Measurements from ENCODE around the gene CAMSAP1. TPM values are rescaled to one million over a fixed set of nuclear protein-coding genes. Genes with fewer than 3 reads are reported as not detected.

Gene CAMSAP1
- total RNA-seq, 1 experiment from 2014 or later = 24.8 TPM

GRCh38 chr9:135775911-135776310 lies 131.4 kb downstream of the CAMSAP1 start:
- Histone ChIP-seq H3K27me3 (ENCODE audit: control insufficient read depth, insufficient read depth, low read length) (no peaks in the 10 kb centered on the region), H3K9me3 (ENCODE audit: control insufficient read depth, insufficient read depth, low read depth, low read length) (no peaks in the 10 kb centered on the region), H3K4me1 (ENCODE audit: control insufficient read depth, insufficient read depth, low read length) (no peaks in the 10 kb centered on the region), H3K36me3 (ENCODE audit: control insufficient read depth, insufficient read depth, low read length) (no peaks in the 10 kb centered on the region), H3K27ac (ENCODE audit: low read length) (no peak overlapping the region), H3K4me3 (ENCODE audit: low read depth in 2 of 2, low read length in 2 of 2) (no peak overlapping the region)
- ATAC-seq (no peak), DNase-seq (ENCODE audit: low read depth, low spot score) (no peak)
- no TSS peak for BruUV-seq (replicated peaks)
- CTCF ChIA-PET = no interaction called here
- in situ Hi-C loops (cut with HindIII; ENCODE audit: low pct_unique_long_range_greater_than_20kb, low sequenced_read_pairs) (no loop called here), intact Hi-C loops (cut with micrococcal nuclease; ENCODE audit: unreplicated experiment) (no loop called here)
- TF ChIP-seq CTCF (IDR thresholded peaks at IDR 0.05) = no peak
- TF ChIP-seq POLR2AphosphoS5 (IDR thresholded peaks at IDR 0.05; ENCODE audit: low read depth, low read length) = no peak
- no peak for TF ChIP-seq SIN3A (IDR thresholded peaks at IDR 0.05; ENCODE audit: borderline replicate concordance, insufficient read depth, low read depth, low read length)
- TF ChIP-seq REST (IDR thresholded peaks at IDR 0.05; ENCODE audit: insufficient read depth in 1 of 2, low read depth in 2 of 2, low read length in 1 of 2) = no peak
- no peak for TF ChIP-seq TCF7L2 (IDR thresholded peaks at IDR 0.05; ENCODE audit: low read depth, low read length)
- POLR2A ChIA-PET = no interaction called here

GRCh38 chr9:135774794-135775525 lies 132.4 kb downstream of the CAMSAP1 start:
- DNase-seq (ENCODE audit: low read depth, low spot score) (no peak), ATAC-seq (peak; percentile 17; the same call in 1 of the 2 replicates)
- Histone ChIP-seq H3K27ac (ENCODE audit: low read length) (no peak overlapping the region), H3K9me3 (ENCODE audit: control insufficient read depth, insufficient read depth, low read depth, low read length) (no peaks in the 10 kb centered on the region), H3K36me3 (ENCODE audit: control insufficient read depth, insufficient read depth, low read length) (no peaks in the 10 kb centered on the region), H3K4me1 (ENCODE audit: control insufficient read depth, insufficient read depth, low read length) (no peaks in the 10 kb centered on the region), H3K27me3 (ENCODE audit: control insufficient read depth, insufficient read depth, low read length) (no peaks in the 10 kb centered on the region), H3K4me3 (ENCODE audit: low read depth in 2 of 2, low read length in 2 of 2) (no peak overlapping the region)
- intact Hi-C loops (cut with micrococcal nuclease; ENCODE audit: unreplicated experiment) (no loop called here), in situ Hi-C loops (cut with HindIII; ENCODE audit: low pct_unique_long_range_greater_than_20kb, low sequenced_read_pairs) (no loop called here)
- BruUV-seq (replicated peaks) = no TSS peak
- TF ChIP-seq SIN3A (IDR thresholded peaks at IDR 0.05; ENCODE audit: borderline replicate concordance, insufficient read depth, low read depth, low read length) (no peak), CTCF (IDR thresholded peaks at IDR 0.05) (no peak), POLR2AphosphoS5 (IDR thresholded peaks at IDR 0.05; ENCODE audit: low read depth, low read length) (no peak), REST (IDR thresholded peaks at IDR 0.05; ENCODE audit: insufficient read depth in 1 of 2, low read depth in 2 of 2, low read length in 1 of 2) (no peak), TCF7L2 (IDR thresholded peaks at IDR 0.05; ENCODE audit: low read depth, low read length) (no peak)
- ChIA-PET CTCF (no interaction called here), POLR2A (no interaction called here)
